Breast epithelium (tissue), 4 donors: Measurements from ENCODE around the gene PSME3. TPM values are rescaled to one million over a fixed set of nuclear protein-coding genes. Genes with fewer than 3 reads are reported as not detected.
"Not testable (repeated sequence)": the region's sequence is repeated elsewhere in the genome, so short reads cannot be mapped to it uniquely, and the experiment has no call there.

Source experiments
- DNase-seq, 2 donors: peaks; one replicate each; pipeline ENCODE4 v3.0.0-alpha.2; 2019; ENCODE audit warnings: low spot score in 2 of 2
- H3K27ac ChIP-seq, 2 donors: fragments of 200-600 bp; sonication (generic) in 1 of 2; one replicate each; pipeline ENCODE4 v1.5.1; 2016 to 2019; ENCODE audit warnings: mild to moderate bottlenecking in 1 of 2
- H3K27me3 ChIP-seq, 2 donors: fragments of 200-600 bp; sonication (generic) in 1 of 2; one replicate each; pipeline versions ENCODE4 v1.5.1 to v1.6.0; 2017 to 2019; ENCODE audit warnings: control low read depth in 1 of 2, mild to moderate bottlenecking in 1 of 2
- H3K36me3 ChIP-seq: fragments of 200-600 bp; one replicate; pipeline ENCODE4 v1.5.1; 2019
- H3K4me1 ChIP-seq, 2 donors: fragments of 200-600 bp; sonication (generic); one replicate each; pipeline ENCODE4 v1.5.1; 2016 to 2019; ENCODE audit warnings: control low read depth in 1 of 2
- H3K4me3 ChIP-seq, 3 donors: fragments of 200-600 bp; sonication (generic); 1 replicate in 2 of 3; 2 replicates in 1 of 3; pipeline ENCODE4 v1.5.1; 2016 to 2019; ENCODE audit warnings: mild to moderate bottlenecking in 3 of 3, moderate library complexity in 2 of 3
- H3K9me3 ChIP-seq, 2 donors: fragments of 200-600 bp; sonication (generic) in 1 of 2; one replicate each; pipeline ENCODE4 v1.5.1; 2016 to 2019; ENCODE audit warnings: control low read depth in 1 of 2
- CTCF ChIP-seq, 3 donors: fragments of 450-650 bp; IDR thresholded peaks; one replicate each; pipeline ENCODE4 v1.5.1; 2016 to 2017; ENCODE audit warnings: antibody characterized with exemption in 3 of 3, mild to moderate bottlenecking in 3 of 3, moderate library complexity in 3 of 3
- POLR2A ChIP-seq: fragments of 450-650 bp; IDR thresholded peaks from one replicate; pipeline ENCODE4 v1.6.1; 2016; ENCODE audit warnings: antibody characterized with exemption, mild to moderate bottlenecking, moderate library complexity
- POLR2AphosphoS5 ChIP-seq, 3 donors: sonication (generic); formaldehyde crosslinking; IDR thresholded peaks; one replicate each; pipeline ENCODE4 v1.6.1; 2017; ENCODE audit warnings: antibody characterized with exemption in 3 of 3
- intact Hi-C: fragments of 100-400 bp; cut with DNase I; formaldehyde crosslinking; loops from one replicate; pipeline ENCODE4 v1.15.1; 2023; ENCODE audit warnings: low total_unique reads
- total RNA-seq, 3 donors: library from RNA; depleted of rRNA; stranded (reverse); fragments of >200 nt; gene quantifications; one replicate each; pipeline ENCODE4 v1.1.0, GENCODE V29; 2016

PSME3 gene
- total RNA-seq, 3 donors from 2014 or later: 59.3 to 74.7 (median 73.9) TPM

GRCh38 chr17:42849451-42850181, 16.4 kb downstream of the PSME3 start:
- no peaks in the 10 kb centered on the region for H3K4me1 ChIP-seq
- no peaks in the 10 kb centered on the region for H3K36me3 ChIP-seq
- intact Hi-C loops: loop anchor here (10.0 kb wide), 1 partner anchor 485 kb away; no protein-coding TSS in a partner anchor
- no peaks in the 10 kb centered on the region for H3K27me3 ChIP-seq
- no peak overlapping the region for H3K27ac ChIP-seq
- TF ChIP-seq POLR2AphosphoS5 (IDR thresholded peaks at IDR 0.05) (no peak), CTCF (IDR thresholded peaks at IDR 0.05) (no peak), POLR2A (no peak)
- no peaks in the 10 kb centered on the region for H3K9me3 ChIP-seq
- no peak overlapping the region for H3K4me3 ChIP-seq
- DNase-seq: no peak

- Histone ChIP-seq H3K9me3 (no peaks in the 10 kb centered on the region), H3K27ac (peak within 1 kb of the TSS; percentile 10 to 71), H3K4me3 (peak within 1 kb of the TSS; percentile 23 to 59 (median 40)), H3K4me1 (no peaks in the 10 kb centered on the region), H3K36me3 (no peaks in the 10 kb centered on the region), H3K27me3 (no peaks in the 10 kb centered on the region)
- intact Hi-C loops: no loop called here
- no peak for DNase-seq
- TF ChIP-seq POLR2A: no peak
- no peak for TF ChIP-seq CTCF (IDR thresholded peaks at IDR 0.05)
- TF ChIP-seq POLR2AphosphoS5 (IDR thresholded peaks at IDR 0.05): no peak
Measured at GRCh38 chr17:42850954-42851353, 17.8 kb downstream of the PSME3 start, which contains the start of gene AOC3. Gene AOC3 (plus strand): TSS chr17:42851199. CDS start chr17:42851344, 145 bp downstream.

- H3K27ac ChIP-seq: peak overlapping the region; percentile 10 to 71
- peak overlapping the region; percentile 23 to 59 (median 40) for H3K4me3 ChIP-seq
- H3K36me3 ChIP-seq, H3K27me3 ChIP-seq, H3K4me1 ChIP-seq, intact Hi-C loops, DNase-seq, H3K9me3 ChIP-seq: not testable (repeated sequence)
Measured at GRCh38 chr17:42851371-42852240, 18.4 kb downstream of the PSME3 start.

GRCh38 chr17:42852351-42852750, 19.2 kb downstream of the PSME3 start:
- peak in 1 of 2 donors; percentile 46 for DNase-seq
- H3K27me3 ChIP-seq: no peaks in the 10 kb centered on the region
- TF ChIP-seq CTCF (IDR thresholded peaks at IDR 0.05): no peak
- TF ChIP-seq POLR2A: no peak
- no peak for TF ChIP-seq POLR2AphosphoS5 (IDR thresholded peaks at IDR 0.05)
- peak overlapping the region; percentile 10 to 69 for H3K27ac ChIP-seq
- peak overlapping the region; percentile 24 to 59 (median 40) for H3K4me3 ChIP-seq
- intact Hi-C loops: no loop called here
- no peaks in the 10 kb centered on the region for H3K36me3 ChIP-seq
- H3K4me1 ChIP-seq: no peaks in the 10 kb centered on the region
- H3K9me3 ChIP-seq: no peaks in the 10 kb centered on the region

- intact Hi-C loops: no loop called here
- Histone ChIP-seq H3K4me3 (peak overlapping the region; percentile 24 to 59 (median 40)), H3K9me3 (no peaks in the 10 kb centered on the region), H3K36me3 (no peaks in the 10 kb centered on the region), H3K4me1 (no peaks in the 10 kb centered on the region), H3K27me3 (no peaks in the 10 kb centered on the region), H3K27ac (peak overlapping the region; percentile 10 to 69)
- TF ChIP-seq CTCF (IDR thresholded peaks at IDR 0.05) (no peak), POLR2AphosphoS5 (IDR thresholded peaks at IDR 0.05) (no peak), POLR2A (no peak)
- no peak for DNase-seq
Measured at GRCh38 chr17:42853004-42853403, 19.8 kb downstream of the PSME3 start.
